ENCODE data around the gene PDE3B.

Gene PDE3B

DNA sequence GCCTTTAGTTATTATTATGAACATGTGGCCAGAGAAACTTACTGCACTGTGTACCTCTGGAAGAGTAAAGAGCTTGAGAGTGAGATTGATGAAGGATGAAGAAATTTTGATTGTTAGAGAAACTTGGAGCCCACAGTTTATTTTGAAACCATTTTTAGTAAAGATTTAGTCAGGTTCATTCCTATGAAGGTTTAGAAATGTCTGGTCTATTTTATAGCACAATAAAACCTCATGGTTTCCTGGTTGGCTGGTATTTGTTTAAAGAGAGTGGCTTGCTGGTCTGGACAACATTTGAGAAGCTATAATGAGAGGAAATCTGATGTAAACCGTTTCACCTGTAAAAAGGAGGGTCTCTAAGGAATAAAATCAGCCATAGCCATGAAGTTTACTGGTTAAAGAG, 8.8 kb upstream of the PDE3B start:
- TF ChIP-seq, protein P1, sequence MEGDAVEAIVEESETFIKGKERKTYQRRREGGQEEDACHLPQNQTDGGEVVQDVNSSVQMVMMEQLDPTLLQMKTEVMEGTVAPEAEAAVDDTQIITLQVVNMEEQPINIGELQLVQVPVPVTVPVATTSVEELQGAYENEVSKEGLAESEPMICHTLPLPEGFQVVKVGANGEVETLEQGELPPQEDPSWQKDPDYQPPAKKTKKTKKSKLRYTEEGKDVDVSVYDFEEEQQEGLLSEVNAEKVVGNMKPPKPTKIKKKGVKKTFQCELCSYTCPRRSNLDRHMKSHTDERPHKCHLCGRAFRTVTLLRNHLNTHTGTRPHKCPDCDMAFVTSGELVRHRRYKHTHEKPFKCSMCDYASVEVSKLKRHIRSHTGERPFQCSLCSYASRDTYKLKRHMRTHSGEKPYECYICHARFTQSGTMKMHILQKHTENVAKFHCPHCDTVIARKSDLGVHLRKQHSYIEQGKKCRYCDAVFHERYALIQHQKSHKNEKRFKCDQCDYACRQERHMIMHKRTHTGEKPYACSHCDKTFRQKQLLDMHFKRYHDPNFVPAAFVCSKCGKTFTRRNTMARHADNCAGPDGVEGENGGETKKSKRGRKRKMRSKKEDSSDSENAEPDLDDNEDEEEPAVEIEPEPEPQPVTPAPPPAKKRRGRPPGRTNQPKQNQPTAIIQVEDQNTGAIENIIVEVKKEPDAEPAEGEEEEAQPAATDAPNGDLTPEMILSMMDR (conservative IDR thresholded peaks at IDR 0.05), result no peak
- H3K27ac ChIP-seq, result peak overlapping the region; percentile 76

DNA sequence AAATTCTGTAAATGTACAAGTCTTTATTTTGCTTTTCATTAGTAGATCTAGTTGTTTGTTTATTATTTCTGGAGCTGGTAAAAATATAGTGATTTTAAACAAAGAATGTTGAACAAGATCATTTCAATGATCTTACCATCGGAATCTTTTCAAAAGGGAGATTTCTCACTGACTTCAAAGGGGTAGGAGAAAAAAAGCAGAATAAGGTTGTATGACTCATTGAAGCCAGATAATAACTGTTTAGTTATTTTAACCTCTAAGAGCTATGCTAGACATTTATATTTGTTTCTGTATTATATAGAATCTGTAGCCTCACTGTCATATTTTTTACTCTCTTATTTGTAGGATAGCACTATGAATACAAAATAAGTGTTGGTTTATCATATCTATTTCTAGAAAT, 8.1 kb upstream of the PDE3B start:
- H3K27ac ChIP-seq, result peak overlapping the region; percentile 76

DNA sequence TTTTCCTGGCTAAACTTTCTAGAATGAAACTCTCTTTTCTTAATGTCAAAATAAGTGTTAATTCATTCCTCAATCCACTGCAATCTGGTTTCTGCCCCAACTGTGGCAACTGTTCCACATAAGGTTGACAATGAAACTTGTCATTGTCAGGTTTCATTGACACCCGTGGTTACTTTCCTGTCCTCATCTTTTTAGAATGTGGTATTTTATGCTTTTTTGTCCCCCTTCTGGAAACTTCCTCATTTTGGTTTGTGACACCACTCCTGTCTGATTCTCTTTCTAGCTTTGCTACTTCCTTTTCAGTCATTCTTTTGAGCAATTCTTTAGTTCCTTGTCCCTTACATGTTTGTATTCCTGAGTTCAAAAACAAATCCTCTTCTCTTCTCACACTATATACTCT, 7.5 kb upstream of the PDE3B start:
- TF ChIP-seq, protein P1 (conservative IDR thresholded peaks at IDR 0.05), result no peak
- H3K27ac ChIP-seq, result peak overlapping the region; percentile 76

More for the DNA sequence above, 8.1 kb upstream of the PDE3B start:
- TF ChIP-seq, protein P1 (conservative IDR thresholded peaks at IDR 0.05), result no peak

DNA sequence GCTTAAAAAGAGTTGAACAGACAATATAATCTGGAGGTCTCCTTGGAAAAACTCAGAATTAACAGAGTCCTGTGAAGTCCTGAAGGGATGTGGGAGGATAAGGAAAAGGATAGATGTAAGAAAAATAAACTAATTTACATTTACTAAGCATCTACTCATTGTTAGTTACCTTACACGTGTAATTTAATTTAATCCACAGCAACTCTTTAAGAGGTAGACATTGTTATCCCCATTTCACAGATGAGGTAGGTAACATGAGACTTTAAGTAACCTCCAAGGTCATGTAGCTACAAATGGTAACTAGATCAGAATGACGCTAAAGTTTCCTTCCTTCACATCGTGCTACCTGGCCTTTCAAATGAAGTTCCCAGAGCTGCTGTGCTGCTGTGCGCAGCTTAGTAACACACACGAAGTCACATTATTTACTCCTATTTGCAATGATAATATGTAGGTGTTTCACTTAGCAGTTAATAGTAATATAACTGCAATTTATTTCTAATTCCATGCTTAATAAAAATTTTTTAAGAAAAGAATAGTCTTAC, 5.7 kb upstream of the PDE3B start:
- TF ChIP-seq, protein P1 (conservative IDR thresholded peaks at IDR 0.05), result no peak
- H3K27ac ChIP-seq, result no peak overlapping the region

DNA sequence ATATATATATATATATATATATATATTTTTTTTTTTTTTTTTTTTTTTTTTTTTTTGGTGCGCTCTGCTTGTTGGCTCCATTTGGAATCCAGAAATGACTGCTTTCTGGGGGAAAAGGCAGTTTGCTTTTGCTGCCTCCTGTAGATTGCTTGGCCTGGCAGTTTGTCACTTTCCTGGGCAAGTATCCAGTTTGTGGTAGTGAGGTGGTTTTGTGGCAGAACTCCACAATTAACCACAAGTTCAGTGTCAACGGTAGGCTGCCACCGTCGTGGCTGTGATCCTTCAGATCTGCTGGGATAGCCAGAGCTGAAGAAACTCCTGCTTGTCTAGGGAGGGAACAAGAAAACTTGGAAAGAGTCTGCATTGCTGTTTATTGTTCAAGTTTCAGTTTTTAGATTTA, 5.0 kb upstream of the PDE3B start:
- no peak overlapping the region for H3K27ac ChIP-seq

DNA sequence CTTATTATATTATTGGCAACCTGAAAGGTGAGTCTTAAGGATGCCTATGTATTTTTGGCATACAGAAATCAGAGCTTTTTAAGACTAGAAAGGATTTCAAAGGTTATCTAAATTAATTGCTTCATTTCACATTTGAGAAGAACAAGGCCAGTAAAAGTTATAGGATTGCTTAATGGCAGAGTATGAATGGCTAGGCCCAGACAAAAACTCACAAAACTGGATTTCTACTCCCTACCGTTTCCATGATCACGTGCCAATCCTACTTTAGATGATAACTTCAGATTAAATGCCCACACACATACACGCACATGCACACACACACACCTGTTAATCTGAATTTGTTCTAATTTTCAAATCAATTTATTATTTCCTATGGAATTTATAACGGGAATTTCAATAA, 1.8 kb upstream of the PDE3B start:
- TF ChIP-seq, protein P1 (conservative IDR thresholded peaks at IDR 0.05), result no peak

More for the DNA sequence above, 5.0 kb upstream of the PDE3B start:
- TF ChIP-seq, protein P1 (conservative IDR thresholded peaks at IDR 0.05), result no peak

DNA sequence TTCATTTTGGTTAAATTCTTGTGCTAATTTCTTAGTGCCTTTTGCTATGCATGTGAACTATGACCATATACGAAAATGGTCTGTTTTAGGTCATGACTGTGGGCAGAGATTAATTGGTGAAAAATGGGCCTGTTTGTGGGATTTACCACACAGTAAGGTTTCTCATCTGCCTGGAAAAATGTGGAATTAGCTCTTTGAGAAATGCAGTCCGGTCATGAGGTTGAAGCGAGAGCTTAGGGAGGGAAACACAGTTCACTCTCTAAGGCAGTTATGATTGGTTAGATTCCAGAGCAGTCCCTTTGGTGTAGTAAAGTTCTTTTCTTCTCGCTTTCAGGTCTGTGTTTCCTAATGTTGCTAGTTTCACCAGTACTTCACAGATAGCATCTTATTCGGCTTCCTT, 1.2 kb upstream of the PDE3B start:
- peak overlapping the region; percentile 94 for H3K27ac ChIP-seq

More for the DNA sequence above, 1.8 kb upstream of the PDE3B start:
- H3K27ac ChIP-seq, result peak overlapping the region; percentile 94

More for the DNA sequence above, 1.2 kb upstream of the PDE3B start:
- TF ChIP-seq, protein P1 (conservative IDR thresholded peaks at IDR 0.05), result no peak

Data from VCaP (cell line).